GM12865 (cell line): ENCODE measurements around the gene MYT1.

Experiments
- DNase-seq: peaks from one replicate; pipeline ENCODE4 v3.0.0; 2010; ENCODE audit warnings: low read depth
- H3K4me3 ChIP-seq: 2 replicates; pipeline ENCODE4 v1.5.1; 2011; ENCODE audit warnings: mild to moderate bottlenecking, low read depth, low read length, control low read depth
- CTCF ChIP-seq: IDR thresholded peaks from 2 replicates; pipeline ENCODE4 v1.5.1; 2011; ENCODE audit warnings: low read length, control low read depth, low read depth, inconsistent platforms; ENCODE audit not compliant: insufficient read depth; ENCODE audit errors: missing control alignments

The MYT1 gene

GRCh38 chr20:64266988-64267387 is 102.7 kb downstream of the MYT1 start:
- H3K4me3 ChIP-seq, result no peak overlapping the region
- TF ChIP-seq CTCF, result no peak
- no peak for DNase-seq

GRCh38 chr20:64268174-64268573 is 103.9 kb downstream of the MYT1 start:
- no peak for DNase-seq
- H3K4me3 ChIP-seq, result no peak overlapping the region
- no peak for TF ChIP-seq CTCF

- H3K4me3 ChIP-seq, result no peak overlapping the region
- no peak for TF ChIP-seq CTCF
- DNase-seq, result no peak
Observed at GRCh38 chr20:64269604-64270411, 105.6 kb downstream of the MYT1 start.

GRCh38 chr20:64271636-64272035 is 107.4 kb downstream of the MYT1 start:
- H3K4me3 ChIP-seq, result no peak overlapping the region
- no peak for DNase-seq
- TF ChIP-seq CTCF, result no peak

GRCh38 chr20:64273109-64273508 is 108.9 kb downstream of the MYT1 start:
- DNase-seq, result no peak
- H3K4me3 ChIP-seq, result no peak overlapping the region
- TF ChIP-seq CTCF, result no peak

GRCh38 chr20:64276817-64277216 is 112.6 kb downstream of the MYT1 start:
- no peak for TF ChIP-seq CTCF
- H3K4me3 ChIP-seq, result no peak overlapping the region
- DNase-seq, result no peak
